Lower leg skin (tissue), 3 donors: ENCODE measurements around the gene SWT1.

Experiments
- POLR2A ChIP-seq, 2 donors: fragments of 450-650 bp; IDR thresholded peaks; one replicate each; pipeline ENCODE4 v1.6.1; 2016 to 2017; ENCODE audit warnings: antibody characterized with exemption in 2 of 2, mild to moderate bottlenecking in 1 of 2, moderate library complexity in 1 of 2
- TF ChIP-seq, protein P1 (sequence below), 3 donors: fragments of 450-650 bp; IDR thresholded peaks; one replicate each; pipeline ENCODE4 v1.5.1; 2016; ENCODE audit warnings: antibody characterized with exemption in 3 of 3, mild to moderate bottlenecking in 3 of 3, moderate library complexity in 2 of 3

DNA sequence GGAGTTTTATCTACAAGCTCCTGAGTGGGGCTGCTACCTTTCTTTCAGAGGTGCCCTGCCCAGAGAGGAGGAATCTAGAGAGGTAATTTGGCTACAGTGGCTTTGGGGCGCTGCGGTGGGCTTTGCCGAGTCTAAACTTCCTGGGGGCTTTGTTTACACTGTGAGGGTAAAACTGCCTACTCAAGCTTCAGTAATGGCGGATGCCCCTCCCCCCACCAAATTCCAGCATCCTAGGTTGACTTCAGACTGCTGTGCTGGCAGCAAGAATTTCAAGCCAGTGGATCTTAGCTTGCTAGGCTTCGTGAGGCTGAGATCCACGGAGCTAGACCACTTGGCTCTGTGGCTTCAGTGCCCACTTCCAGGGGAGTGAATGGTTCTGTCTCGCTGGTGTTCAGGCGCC lies 43.9 kb downstream of the SWT1 start:
- TF ChIP-seq, protein P1, sequence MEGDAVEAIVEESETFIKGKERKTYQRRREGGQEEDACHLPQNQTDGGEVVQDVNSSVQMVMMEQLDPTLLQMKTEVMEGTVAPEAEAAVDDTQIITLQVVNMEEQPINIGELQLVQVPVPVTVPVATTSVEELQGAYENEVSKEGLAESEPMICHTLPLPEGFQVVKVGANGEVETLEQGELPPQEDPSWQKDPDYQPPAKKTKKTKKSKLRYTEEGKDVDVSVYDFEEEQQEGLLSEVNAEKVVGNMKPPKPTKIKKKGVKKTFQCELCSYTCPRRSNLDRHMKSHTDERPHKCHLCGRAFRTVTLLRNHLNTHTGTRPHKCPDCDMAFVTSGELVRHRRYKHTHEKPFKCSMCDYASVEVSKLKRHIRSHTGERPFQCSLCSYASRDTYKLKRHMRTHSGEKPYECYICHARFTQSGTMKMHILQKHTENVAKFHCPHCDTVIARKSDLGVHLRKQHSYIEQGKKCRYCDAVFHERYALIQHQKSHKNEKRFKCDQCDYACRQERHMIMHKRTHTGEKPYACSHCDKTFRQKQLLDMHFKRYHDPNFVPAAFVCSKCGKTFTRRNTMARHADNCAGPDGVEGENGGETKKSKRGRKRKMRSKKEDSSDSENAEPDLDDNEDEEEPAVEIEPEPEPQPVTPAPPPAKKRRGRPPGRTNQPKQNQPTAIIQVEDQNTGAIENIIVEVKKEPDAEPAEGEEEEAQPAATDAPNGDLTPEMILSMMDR (IDR thresholded peaks at IDR 0.05), result no peak
- TF ChIP-seq POLR2A (IDR thresholded peaks at IDR 0.05), result no peak
